IMR-90 (cell line): ENCODE results near the gene ADAM20. TPM values are rescaled to one million over a fixed set of nuclear protein-coding genes. Genes with fewer than 3 reads are reported as not detected.

Experiments
- ATAC-seq: fragments of 200-7000 bp; cut with Tn5 transposase; 2 replicates; pipeline ENCODE4 v1.9.1; 2020; ENCODE audit warnings: low read depth, mild to moderate bottlenecking, moderate library complexity
- BruUV-seq: library from RNA; stranded (reverse); fragments of 400-500 nt; replicated peaks from 2 replicates; lab custom pipeline; 2021; lab: Mats Ljungman, UMichigan
- CTCF ChIA-PET: fragments of 300-600 bp; formaldehyde crosslinking; extraction: SDS; loops from one replicate; lab custom pipeline; 2021; ENCODE audit warnings: antibody characterized with exemption; lab: Yijun Ruan, JAX
- POLR2A ChIA-PET: fragments of 300-600 bp; sonication (Branson Sonifier 250); formaldehyde crosslinking; loops from one replicate; lab custom pipeline; 2022; ENCODE audit warnings: antibody characterized with exemption; ENCODE audit not compliant: unreplicated experiment; lab: Charles Lee
- DNase-seq: peaks from one replicate; pipeline ENCODE4 v3.0.0; 2013
- H2AFZ ChIP-seq: replicated peaks from 2 replicates; pipeline ENCODE3; 2013; ENCODE audit warnings: low read length, mild to moderate bottlenecking; ENCODE audit not compliant: poor library complexity
- H2AK5ac ChIP-seq: 2 replicates; pipeline ENCODE4 v1.6.1; 2013; ENCODE audit warnings: low read depth, low read length, inconsistent platforms
- H2AK9ac ChIP-seq: replicated peaks from 2 replicates; pipeline ENCODE3; 2013; ENCODE audit warnings: mild to moderate bottlenecking, low read depth, low read length, moderate library complexity; ENCODE audit not compliant: poor library complexity
- H2BK120ac ChIP-seq: 2 replicates; pipeline ENCODE4 v1.6.1; 2013; ENCODE audit warnings: low read depth, low read length, inconsistent platforms
- H2BK15ac ChIP-seq: 3 replicates; pipeline ENCODE4 v1.6.1; 2013; ENCODE audit warnings: low read depth, low read length, inconsistent platforms
- H2BK20ac ChIP-seq: 2 replicates; pipeline ENCODE4 v1.6.1; 2013; ENCODE audit warnings: low read depth, mild to moderate bottlenecking, inconsistent platforms, low read length, moderate library complexity
- H2BK5ac ChIP-seq: 2 replicates; pipeline ENCODE4 v1.6.1; 2013; ENCODE audit warnings: mild to moderate bottlenecking, low read depth, low read length, inconsistent platforms; ENCODE audit not compliant: poor library complexity, severe bottlenecking
- H3K14ac ChIP-seq: replicated peaks from 2 replicates; pipeline ENCODE4 v1.6.1; 2013; ENCODE audit warnings: low read depth, low read length, inconsistent platforms
- H3K18ac ChIP-seq: 2 replicates; pipeline ENCODE4 v1.6.1; 2013; ENCODE audit warnings: low read depth, low read length, control low read depth
- H3K23ac ChIP-seq: 2 replicates; pipeline ENCODE4 v1.6.1; 2013; ENCODE audit warnings: low read depth, low read length, inconsistent platforms
- H3K27ac ChIP-seq: 2 replicates; pipeline ENCODE4 v1.5.1; 2013; ENCODE audit warnings: mild to moderate bottlenecking, control low read depth, low read length; ENCODE audit not compliant: insufficient read depth
- H3K27me3 ChIP-seq: 2 replicates; pipeline ENCODE4 v1.6.1; 2013; ENCODE audit warnings: low read length; ENCODE audit not compliant: control insufficient read depth, insufficient read depth
- H3K36me3 ChIP-seq: 2 replicates; pipeline ENCODE4 v1.6.1; 2013; ENCODE audit warnings: low read length, mixed read lengths; ENCODE audit not compliant: control insufficient read depth, insufficient read depth
- H3K4ac ChIP-seq: 2 replicates; pipeline ENCODE4 v1.6.1; 2013; ENCODE audit warnings: low read depth, low read length, inconsistent platforms
- H3K4me1 ChIP-seq: 2 replicates; pipeline ENCODE4 v1.6.1; 2013; ENCODE audit warnings: low read length, mixed read lengths; ENCODE audit not compliant: control insufficient read depth, insufficient read depth
- H3K4me2 ChIP-seq: 2 replicates; pipeline ENCODE4 v1.6.1; 2013; ENCODE audit warnings: low read depth, mild to moderate bottlenecking, control low read depth, low read length, moderate library complexity
- H3K4me3 ChIP-seq: 2 replicates; pipeline ENCODE4 v1.5.1; 2013; ENCODE audit warnings: low read depth, mild to moderate bottlenecking, control low read depth, low read length, moderate library complexity; ENCODE audit not compliant: insufficient read depth
- H3K56ac ChIP-seq: 2 replicates; pipeline ENCODE4 v1.6.1; 2013; ENCODE audit warnings: low read length, inconsistent platforms; ENCODE audit not compliant: insufficient read depth; ENCODE audit errors: extremely low read depth
- H3K79me1 ChIP-seq, 2 experiments: 2 replicates each; pipeline ENCODE4 v1.6.1; 2013; ENCODE audit warnings: low read length in 2 of 2, inconsistent platforms in 1 of 2, low read depth in 1 of 2
- H3K9ac ChIP-seq: 2 replicates; pipeline ENCODE4 v1.6.1; 2013; ENCODE audit warnings: low read depth, low read length, control low read depth
- H3K9me1 ChIP-seq: 2 replicates; pipeline ENCODE4 v1.6.1; 2013; ENCODE audit warnings: low read length, inconsistent platforms; ENCODE audit not compliant: insufficient read depth
- H3K9me3 ChIP-seq: 2 replicates; pipeline ENCODE4 v1.6.1; 2013; ENCODE audit warnings: low read length; ENCODE audit not compliant: control insufficient read depth, insufficient read depth
- H4K20me1 ChIP-seq: 2 replicates; pipeline ENCODE4 v1.6.1; 2013; ENCODE audit warnings: low read length, inconsistent platforms; ENCODE audit not compliant: insufficient read depth
- H4K5ac ChIP-seq: 2 replicates; pipeline ENCODE4 v1.6.1; 2013; ENCODE audit warnings: mild to moderate bottlenecking, low read depth, low read length, control low read depth
- H4K8ac ChIP-seq, 2 experiments: 2 replicates each; pipeline ENCODE4 v1.6.1; 2013; ENCODE audit warnings: low read depth in 2 of 2, low read length in 2 of 2, control low read depth in 1 of 2, inconsistent platforms in 1 of 2
- H4K91ac ChIP-seq: 2 replicates; pipeline ENCODE4 v1.6.1; 2013; ENCODE audit warnings: low read depth, low read length, inconsistent platforms; ENCODE audit not compliant: insufficient read depth
- CEBPB ChIP-seq: IDR thresholded peaks from 2 replicates; pipeline ENCODE4 v1.6.1; 2012; ENCODE audit warnings: low read depth, low read length, improper control_type of control experiment
- MAFK ChIP-seq: IDR thresholded peaks from 2 replicates; pipeline ENCODE4 v1.6.1; 2012; ENCODE audit warnings: low read depth, low read length, improper control_type of control experiment
- MAZ ChIP-seq: IDR thresholded peaks from 2 replicates; pipeline ENCODE4 v1.6.1; 2012; ENCODE audit warnings: low read depth, mild to moderate bottlenecking, low read length, improper control_type of control experiment, moderate library complexity, borderline replicate concordance
- RAD21 ChIP-seq: IDR thresholded peaks from 2 replicates; pipeline ENCODE4 v1.6.1; 2012; ENCODE audit warnings: low read length, improper control_type of control experiment
- dilution Hi-C: fragments of 300-500 bp; cut with HindIII; formaldehyde crosslinking; loops from one replicate; pipeline ENCODE4 v1.14.3; 2018; ENCODE audit warnings: low sequenced_read_pairs; ENCODE audit not compliant: unreplicated experiment
- in situ Hi-C: fragments of 300-500 bp; cut with MboI; formaldehyde crosslinking; loops from 3 replicates; pipeline ENCODE4 v1.14.3; 2019; ENCODE audit warnings: low sequenced_read_pairs, inconsistent platforms, mixed read lengths
- intact Hi-C: fragments of 100-400 bp; cut with micrococcal nuclease; formaldehyde crosslinking; loops from 2 replicates; pipeline ENCODE4 v1.10.0; 2022
- polyA plus RNA-seq, 3 experiments: library from polyadenylated mRNA; depleted of rRNA; stranded (reverse); fragments of >200 nt; gene quantifications; 2 replicates each; pipeline ENCODE4 v1.2.3, GENCODE V29; 2012; ENCODE audit warnings: low replicate concordance in 1 of 3
- total RNA-seq: library from RNA; depleted of rRNA; stranded (reverse); fragments of >200 nt; gene quantifications from 2 replicates; pipeline ENCODE4 v1.2.3, GENCODE V29; 2012
- TF ChIP-seq, protein P1 (sequence below): conservative IDR thresholded peaks from 2 replicates; pipeline ENCODE4 v1.5.1; 2012; ENCODE audit warnings: mild to moderate bottlenecking, low read depth, low read length, improper control_type of control experiment

The ADAM20 gene
- total and polyA plus RNA-seq, 2 of the 4 experiments (the other 2 are of a cell fraction), result 0.03 to 0.18 TPM

DNA sequence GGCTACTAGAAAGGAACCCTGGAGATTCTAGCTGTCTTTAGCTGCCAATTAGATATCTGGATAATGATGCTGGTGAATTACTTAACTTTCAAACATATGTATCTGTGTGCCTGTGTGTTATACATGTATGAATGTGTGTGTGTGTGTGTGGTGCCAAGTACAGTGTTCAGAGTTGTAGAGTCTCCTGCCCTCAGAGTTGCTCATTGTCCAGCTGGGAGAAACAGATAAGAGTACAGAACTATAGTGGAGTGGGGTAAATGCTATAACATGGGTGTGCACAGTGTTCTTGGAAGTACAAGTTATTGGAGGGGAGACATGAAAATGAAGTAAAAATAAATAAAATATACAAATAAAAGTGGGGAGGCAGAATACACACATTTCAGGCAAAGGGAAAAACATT is 23.6 kb upstream of the ADAM20 start:
- dilution Hi-C loops, result no loop called here
- no peak overlapping the region for H3K23ac ChIP-seq
- H3K9me3 ChIP-seq, result no peaks in the 10 kb centered on the region
- CTCF ChIA-PET, result no interaction called here
- H2AK5ac ChIP-seq, result no peak overlapping the region
- no peak overlapping the region for H2BK15ac ChIP-seq
- H3K18ac ChIP-seq, result no peak overlapping the region
- H3K27ac ChIP-seq, result no peak overlapping the region
- no peaks in the 10 kb centered on the region for H3K9me1 ChIP-seq
- no peak overlapping the region for H2BK20ac ChIP-seq
- H3K4me3 ChIP-seq, result no peak overlapping the region
- H3K4me1 ChIP-seq, result no peaks in the 10 kb centered on the region
- intact Hi-C loops, result no loop called here
- TF ChIP-seq RAD21 (no peak), MAZ (no peak), CEBPB (no peak), MAFK (no peak)
- TF ChIP-seq, protein P1, sequence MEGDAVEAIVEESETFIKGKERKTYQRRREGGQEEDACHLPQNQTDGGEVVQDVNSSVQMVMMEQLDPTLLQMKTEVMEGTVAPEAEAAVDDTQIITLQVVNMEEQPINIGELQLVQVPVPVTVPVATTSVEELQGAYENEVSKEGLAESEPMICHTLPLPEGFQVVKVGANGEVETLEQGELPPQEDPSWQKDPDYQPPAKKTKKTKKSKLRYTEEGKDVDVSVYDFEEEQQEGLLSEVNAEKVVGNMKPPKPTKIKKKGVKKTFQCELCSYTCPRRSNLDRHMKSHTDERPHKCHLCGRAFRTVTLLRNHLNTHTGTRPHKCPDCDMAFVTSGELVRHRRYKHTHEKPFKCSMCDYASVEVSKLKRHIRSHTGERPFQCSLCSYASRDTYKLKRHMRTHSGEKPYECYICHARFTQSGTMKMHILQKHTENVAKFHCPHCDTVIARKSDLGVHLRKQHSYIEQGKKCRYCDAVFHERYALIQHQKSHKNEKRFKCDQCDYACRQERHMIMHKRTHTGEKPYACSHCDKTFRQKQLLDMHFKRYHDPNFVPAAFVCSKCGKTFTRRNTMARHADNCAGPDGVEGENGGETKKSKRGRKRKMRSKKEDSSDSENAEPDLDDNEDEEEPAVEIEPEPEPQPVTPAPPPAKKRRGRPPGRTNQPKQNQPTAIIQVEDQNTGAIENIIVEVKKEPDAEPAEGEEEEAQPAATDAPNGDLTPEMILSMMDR, result no peak
- no peak overlapping the region for H3K4ac ChIP-seq
- H4K8ac ChIP-seq, result no peak overlapping the region
- ATAC-seq (no peak), DNase-seq (no peak)
- H3K36me3 ChIP-seq, result 0 out of 2 replicates have a peak, but pooled peaks cover 1% of the 10 kb centered on the region
- no peak overlapping the region for H3K14ac ChIP-seq
- H4K5ac ChIP-seq, result no peak overlapping the region
- no peak overlapping the region for H2AFZ ChIP-seq
- no peak overlapping the region for H2BK120ac ChIP-seq
- no TSS peak for BruUV-seq
- H3K27me3 ChIP-seq, result no peaks in the 10 kb centered on the region
- H3K79me1 ChIP-seq, result no peaks in the 10 kb centered on the region
- H3K4me2 ChIP-seq, result no peak overlapping the region
- no peak overlapping the region for H2BK5ac ChIP-seq
- POLR2A ChIA-PET, result no interaction called here
- H3K9ac ChIP-seq, result no peak overlapping the region
- H4K20me1 ChIP-seq, result no peaks in the 10 kb centered on the region
- no peak overlapping the region for H2AK9ac ChIP-seq
- H4K91ac ChIP-seq, result no peak overlapping the region
- no peak overlapping the region for H3K56ac ChIP-seq
- in situ Hi-C loops, result no loop called here
